GM19025 (cell line): ENCODE results near the gene TRMT44.
"Not testable (repeated sequence)": the region's sequence is repeated elsewhere in the genome, so short reads cannot be mapped to it uniquely, and the experiment has no call there.

Experiments
- ATAC-seq: cut with Tn5 transposase; IDR thresholded peaks from one replicate; pipeline ENCODE4 v1.9.1; 2021; ENCODE audit warnings: mild to moderate bottlenecking, low read depth, moderate library complexity; ENCODE audit not compliant: unreplicated experiment

TRMT44 gene

DNA sequence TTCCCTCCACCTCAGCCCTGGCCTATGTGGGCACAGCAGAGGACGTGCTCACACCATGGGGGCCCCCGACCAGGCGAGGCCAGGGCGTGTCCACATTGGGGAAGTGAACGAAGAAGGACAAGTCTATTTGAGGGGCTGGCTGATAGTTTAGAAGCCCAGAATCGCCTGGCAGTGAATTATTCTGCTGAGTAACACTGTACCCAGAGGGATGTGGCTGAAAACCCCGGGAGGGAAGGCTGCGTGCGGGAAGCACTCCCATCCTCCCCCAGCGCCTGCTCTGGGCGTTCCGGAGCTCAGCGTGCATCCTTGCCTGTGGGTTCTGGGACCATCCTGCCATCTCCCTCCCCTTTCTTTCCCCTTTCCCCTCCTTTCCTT, 66.6 kb downstream of the TRMT44 start:
- no peak for ATAC-seq

DNA sequence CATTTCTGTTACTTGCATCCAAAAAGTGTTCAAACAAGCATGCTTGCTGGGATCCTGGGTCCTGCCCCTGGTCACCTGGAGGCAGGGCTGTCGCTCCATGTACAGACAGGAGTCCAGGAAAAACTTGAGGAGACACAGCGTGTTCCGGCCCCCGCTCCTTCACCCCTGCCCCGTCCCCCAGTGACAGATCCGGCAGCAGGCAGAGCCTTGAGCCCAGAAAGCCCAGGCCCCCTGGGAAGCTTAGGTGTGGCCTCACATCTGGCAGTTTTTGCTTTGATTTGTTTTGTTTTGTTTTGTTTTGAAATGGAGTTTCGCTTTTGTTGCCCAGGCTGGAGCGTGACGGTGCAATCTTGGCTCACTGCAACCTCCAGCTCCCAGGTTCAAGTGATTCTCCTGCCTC, 67.0 kb downstream of the TRMT44 start:
- no peak for ATAC-seq

DNA sequence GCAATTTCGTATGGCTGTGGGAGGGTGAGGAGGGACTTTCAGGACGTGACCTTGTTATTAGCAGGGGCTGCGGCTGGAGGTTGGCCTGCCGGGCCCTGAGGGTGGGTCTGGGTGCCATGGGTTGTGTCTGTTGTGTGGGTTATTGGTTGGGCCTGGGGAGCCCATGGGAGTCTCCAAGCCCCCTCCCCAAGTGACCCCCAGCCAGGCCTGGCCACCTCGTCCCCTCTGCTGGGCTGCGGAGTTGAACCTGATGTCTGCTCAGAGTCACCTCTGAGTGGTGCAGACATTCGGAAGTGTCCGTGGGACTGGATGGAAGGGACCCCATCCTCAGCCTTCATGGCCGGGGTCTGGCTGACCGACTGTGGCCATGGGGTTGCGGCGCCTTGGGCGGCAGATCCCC, 67.7 kb downstream of the TRMT44 start:
- ATAC-seq: no peak

DNA sequence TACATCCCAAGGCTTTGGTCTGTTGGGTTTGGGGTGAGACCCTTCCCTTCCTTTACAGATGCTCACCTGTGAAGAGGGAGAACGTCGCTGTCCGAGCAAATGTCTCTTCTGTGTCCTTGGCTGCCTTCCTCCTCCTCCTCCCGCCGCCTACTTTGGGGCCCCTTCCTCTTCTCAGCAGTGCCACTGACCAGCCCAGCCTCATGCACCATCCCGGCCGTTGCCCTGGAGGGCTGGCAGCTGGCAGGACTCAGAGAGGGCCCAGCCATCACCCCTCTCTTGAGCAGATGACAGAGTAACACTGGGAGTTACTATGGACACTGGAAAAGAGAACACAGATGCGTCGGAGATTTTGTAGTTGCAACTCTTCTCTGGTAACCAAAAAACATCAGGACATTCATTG, 68.2 kb downstream of the TRMT44 start:
- ATAC-seq: no peak

DNA sequence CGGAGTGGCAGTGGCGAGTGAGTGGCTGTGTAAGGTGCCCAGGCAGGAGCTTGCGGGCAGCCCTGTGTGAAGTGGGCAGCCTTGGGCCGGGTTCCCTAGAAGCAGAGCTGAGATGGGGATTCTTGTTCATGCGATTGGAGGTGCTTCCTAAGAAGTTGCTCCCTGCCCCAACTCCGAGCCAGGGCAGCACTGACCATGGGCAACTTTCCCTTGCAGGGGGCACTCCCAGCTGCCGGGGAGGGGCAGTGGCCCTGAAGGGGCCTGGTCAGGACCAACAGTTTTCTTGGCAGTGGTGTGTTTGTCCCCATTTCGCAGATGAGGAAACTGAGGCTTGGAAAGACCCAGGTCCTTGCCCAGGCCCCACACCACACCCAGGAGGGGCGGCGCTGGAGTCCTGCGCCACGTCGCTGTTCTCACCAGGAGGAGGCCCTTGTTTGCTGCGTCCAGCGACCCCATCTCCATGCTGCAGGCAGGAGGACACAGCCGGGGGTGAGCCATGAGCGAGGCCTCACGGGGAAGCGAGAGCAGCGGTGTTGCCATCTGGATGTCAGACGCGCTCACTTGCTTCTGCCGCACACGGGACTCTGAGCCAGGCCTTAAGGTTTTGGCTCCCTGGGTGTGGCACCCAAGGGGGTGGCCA, 68.9 kb downstream of the TRMT44 start:
- no peak for ATAC-seq

DNA sequence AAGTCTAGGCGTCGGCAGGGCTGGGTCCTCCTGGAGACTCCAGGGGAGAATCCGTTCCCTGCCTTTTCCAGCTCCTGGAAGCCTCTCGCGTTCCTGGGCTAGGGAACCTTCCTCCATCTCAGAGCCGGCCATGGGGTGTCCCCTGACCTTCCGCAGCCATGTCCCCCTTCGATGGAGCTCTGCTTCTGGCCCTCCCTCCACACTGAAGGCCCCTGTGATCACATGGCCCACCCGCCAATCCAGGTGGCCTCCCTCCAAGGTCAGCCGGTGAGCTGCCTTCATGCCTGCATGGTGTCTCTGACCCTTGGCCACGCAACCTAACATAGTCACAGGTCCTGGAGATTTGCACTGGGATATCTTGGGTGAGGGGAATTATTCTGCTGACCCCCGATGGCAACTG, 69.6 kb downstream of the TRMT44 start:
- no peak for ATAC-seq

DNA sequence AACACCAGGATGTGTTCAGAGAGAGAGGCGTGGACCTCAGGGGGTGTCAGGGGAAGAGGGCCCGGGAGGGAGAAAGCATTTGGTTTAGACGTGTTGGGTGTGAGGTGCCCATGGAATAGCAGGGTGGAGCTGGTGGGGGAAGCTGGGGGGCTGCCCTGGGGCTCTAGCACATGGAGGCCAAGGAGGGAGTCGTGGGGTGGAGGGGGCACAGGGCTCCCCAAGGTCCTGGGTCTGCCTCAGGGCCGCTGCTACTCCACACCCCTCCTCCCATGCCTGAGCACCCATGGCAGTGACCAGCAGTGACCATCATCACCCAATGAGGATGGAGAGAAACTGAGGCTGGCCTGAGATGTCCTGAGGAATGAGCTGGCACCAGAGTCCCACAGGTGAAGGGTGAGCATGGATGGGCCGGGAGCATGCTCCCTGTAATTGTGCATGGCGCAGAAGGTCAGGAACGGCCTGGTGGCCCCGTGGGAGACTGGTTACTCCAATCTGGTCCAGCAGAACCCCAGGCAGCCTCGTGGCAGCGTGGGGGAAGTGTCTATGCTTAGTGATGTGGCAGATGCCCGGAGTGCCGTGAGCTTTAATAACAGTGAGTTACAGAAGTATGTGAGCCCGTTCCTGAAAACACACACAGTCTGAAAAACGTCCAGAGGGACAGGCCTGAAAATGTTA, 70.2 kb downstream of the TRMT44 start:
- no peak for ATAC-seq

DNA sequence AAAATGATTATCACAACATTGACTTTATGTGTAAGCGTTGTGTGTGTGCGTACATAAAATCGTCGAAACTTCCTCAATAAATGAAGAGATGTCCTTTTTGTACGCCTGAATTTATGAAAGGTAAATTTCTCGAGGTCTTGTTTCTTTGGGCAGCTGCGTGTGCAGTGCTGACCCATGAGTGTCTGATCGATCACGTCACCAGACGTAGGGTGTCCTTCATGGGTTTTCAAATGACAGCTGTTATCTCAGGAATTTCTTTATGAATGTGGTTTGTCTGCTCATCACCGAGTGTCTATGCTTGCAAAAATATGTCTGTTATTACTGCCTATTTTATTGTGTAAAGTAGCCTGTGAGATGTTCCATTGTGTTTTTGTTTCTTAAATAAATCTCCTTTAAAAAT, 71.9 kb downstream of the TRMT44 start:
- no peak for ATAC-seq

DNA sequence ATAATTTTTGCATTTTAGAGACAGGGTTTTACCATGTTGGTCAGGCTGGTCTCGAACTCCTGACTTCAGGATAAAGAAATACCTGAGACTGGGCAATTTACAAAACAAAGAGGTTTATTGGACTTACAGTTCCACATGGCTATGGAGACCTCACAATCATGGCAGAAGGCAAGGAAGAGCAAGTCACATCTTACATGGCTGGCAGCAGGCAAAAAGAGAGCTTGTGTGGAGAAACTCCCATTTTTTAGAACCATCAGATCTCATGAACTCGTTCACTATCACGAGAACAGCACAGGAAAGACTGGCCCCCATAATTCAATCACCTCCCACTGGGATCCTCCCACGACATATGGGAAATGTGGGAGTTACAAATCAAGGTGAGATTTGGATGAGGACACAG, 72.5 kb downstream of the TRMT44 start:
- ATAC-seq: not testable (repeated sequence)

DNA sequence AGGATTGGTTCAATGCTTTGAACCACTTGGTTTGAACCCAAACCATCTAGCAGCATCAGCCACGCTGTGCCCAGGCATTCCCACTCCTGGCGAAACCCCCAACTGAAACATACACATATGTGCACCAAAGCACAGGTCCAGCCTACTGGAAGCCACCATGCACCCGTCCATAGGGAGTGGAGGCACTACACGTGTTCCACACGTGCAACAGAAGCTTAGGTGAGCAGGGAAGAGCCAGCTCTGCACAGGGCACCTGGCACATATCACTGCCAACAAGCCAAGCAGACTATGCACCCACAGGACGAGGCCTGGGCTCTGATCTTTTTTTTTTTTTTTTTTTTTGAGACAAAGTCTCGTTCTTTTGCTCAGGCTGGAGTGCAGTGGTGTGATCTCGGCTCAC, 73.4 kb downstream of the TRMT44 start:
- ATAC-seq: no peak

DNA sequence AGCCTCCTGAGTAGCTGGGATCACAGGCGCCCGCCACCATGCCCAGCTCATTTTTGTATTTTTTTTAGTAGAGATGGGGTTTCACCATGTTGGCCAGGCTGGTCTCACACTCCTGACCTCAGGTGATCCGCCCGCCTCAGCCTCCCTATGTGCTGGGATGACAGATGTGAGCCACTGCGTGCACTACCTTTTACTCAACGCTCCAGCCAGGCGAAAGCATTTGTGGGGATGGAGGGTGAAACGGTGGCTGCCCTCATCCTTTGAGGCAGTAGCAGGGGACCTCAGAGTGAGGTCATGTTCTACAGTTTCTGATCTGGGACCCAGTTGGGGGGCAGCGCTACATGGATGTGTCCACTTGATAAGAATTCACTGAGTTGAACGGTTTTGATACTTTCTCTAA, 73.8 kb downstream of the TRMT44 start:
- ATAC-seq: no peak

DNA sequence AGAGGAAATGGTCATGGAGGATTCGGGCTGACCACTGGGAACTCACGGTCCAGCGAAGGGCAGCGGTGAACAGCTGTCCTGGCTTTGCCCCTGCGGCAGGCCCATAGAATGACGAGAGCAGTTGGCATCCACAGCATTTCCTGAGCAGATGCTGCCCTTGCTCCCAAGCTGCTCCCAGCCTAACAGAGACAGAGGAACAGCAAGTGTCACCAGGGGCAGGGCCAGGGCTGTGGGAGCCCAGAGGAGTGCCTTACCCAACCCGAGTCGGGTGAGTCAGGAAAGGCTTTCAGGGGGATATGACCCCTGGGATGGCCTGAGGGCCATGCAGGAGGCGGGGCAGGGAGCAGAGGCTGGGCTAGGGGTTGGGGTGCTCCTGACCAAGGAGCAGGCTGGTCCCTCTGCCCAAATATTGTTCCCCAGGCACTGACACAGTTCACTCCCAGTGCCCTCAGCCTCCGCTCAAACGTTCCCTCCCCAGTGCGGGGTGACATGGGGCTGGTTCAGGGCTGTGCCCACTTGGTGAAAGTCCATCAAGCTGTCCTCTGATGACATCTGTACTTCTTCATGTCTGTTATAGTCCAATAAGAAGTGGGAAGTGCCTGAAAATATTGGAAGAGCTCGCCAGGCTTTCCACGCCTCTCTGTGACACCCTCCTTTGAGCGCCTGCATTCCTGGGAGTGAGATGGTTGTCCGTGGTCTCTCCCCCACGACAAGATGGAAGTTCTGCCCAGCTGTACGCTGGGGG, 74.9 kb downstream of the TRMT44 start:
- no peak for ATAC-seq

DNA sequence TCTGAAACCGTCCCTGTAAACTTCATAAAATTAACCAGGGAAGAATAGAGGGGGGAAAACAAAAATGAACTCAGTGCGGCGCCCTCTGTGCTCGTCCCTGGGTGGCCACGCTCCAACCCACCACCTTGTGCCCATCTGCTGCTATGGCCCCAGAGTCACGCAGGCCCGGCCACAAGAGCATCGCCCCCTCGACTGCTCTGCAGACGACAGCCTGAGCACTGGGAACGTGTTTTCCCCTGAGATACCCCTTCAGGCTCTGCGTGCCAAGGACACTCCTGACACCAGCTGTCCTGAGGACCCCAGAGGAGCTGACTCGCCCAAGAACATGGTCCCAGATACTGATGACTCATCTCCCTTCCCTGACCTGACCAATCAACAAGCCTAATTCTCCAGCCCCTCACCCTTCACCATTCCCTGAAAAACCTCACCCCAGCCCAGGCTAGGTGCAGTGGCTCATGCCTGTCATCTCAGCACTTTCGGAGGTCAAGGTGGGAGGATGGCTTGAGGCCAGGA, 75.5 kb downstream of the TRMT44 start:
- ATAC-seq: no peak

DNA sequence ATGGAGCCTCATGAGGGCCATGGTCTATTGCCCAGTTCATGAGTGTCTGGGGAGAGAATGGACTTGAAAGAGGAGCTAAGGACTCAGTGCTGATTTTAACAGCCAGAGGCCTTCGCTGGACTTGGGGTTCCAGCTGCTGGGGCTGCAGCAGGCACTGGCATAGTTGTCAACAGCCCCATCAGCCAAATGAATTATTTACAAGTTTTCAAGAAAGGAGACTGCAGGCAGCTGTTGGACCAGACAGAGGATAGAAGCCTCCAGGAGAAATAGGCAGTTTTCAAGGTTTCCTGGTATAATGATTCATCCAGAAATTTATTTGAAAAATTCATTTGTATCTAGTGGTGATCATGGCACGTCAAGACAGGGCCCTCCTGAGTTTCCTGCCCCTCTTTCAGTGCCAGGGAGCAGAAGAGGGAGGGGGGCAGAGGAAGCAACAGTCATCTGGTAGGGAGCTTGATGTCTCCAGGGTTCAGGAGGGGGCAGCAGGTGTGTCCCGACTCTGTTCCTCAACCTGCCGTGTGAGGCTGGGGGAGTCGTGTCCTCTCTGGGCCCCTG, 76.5 kb downstream of the TRMT44 start:
- no peak for ATAC-seq

DNA sequence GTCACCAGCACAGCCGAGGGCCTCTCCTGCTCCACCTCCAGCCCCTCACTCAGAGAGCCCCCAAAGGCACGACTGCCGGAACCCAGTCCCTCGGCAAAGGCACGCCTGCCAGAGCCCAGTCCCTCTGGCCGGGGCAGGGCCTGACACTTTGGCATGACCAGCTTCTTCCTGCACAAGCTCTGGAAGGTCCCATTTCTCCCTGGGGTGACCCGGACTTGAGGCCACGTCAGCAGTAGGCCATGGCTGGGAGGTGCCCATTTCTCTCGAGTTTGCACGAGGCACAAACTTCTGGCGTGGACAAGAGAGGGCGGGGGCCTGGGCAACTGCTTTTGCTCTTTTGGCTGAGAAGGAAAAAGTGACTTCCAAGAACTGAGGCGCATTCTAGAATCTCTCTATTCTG, 77.4 kb downstream of the TRMT44 start:
- no peak for ATAC-seq

DNA sequence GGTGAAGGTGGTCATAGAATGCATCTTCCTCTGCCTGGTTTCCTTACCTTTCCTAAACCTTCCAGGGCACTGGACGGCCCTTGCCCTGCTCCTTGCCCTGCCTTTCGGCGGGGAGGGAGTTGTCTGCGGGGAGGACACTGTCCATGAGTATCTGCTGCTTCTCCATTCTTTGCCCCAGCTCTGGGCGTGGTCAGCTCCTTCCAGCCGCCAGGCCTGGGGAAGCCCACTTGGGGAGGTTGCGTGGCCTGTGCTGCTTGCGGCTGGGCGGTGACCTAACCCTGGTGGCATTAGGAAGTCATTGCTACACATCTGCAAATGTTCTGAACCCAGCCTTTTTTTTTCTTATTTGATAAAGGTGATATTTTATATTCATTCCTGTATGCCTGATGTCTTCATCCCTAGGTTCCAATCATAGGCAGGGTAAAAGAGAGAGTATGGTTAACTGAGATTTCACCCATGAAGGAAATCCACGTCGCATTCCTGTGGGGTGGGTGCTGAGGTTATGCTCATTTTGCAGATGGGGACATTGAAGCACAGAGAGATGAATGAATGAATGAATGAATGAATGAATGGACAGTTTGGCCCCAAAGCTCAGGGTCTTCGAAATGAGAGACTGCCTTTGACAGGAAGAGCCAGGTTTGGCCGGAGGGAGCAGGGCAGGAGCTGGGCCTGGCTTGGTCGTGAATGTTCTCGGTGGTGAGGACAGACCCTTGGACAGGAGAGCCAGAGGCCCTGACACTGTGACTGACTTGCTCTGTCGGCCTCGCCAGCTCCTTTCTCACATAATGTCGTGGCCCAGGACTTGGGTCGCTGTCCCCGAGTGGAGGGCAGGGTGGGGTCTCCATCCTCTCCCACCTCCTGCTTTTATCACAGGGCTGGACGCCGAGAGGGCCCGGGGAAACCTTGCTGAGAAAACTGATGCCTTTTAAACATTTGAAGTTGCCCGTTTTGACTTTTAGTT, 81.9 kb downstream of the TRMT44 start:
- ATAC-seq: no peak

DNA sequence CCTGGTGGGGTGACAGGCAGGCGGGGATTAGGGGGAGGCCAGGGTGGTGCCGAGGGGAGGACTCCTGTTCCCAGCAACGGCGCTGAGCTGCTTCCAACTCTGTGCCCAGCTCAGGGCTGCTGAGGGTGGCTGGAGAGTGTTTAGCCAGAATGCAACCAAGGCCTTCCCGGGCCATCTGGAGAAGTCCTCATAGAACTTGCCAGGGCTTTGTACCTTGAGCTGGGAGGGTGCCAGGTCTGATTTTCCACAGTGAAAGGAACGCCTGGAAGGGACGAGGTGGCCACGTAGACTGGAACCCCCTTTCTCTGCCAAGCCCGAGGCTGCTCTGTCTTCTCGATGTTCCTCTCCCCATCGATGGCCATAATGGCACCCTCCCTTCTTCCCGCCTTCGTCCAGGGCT, 82.6 kb downstream of the TRMT44 start:
- ATAC-seq: no peak

DNA sequence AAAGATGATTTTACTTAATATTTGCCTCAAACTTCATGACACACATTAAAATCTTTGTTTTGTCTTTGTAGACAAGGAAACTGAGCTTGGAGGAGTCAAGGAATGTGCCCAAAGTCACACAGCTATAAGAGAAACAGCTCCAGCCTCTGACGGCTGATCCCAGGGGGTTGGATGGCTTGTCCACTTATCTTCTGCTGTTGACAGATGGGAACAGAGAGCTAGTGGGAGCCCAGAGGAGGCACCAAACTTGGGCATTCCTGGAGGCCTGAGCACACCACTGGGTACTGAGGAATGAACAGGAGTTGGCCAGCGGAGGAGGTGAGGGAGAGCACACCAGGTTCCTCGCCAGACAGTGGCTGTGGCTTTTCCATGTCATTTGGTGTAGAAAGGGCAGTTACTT, 83.2 kb downstream of the TRMT44 start:
- no peak for ATAC-seq

DNA sequence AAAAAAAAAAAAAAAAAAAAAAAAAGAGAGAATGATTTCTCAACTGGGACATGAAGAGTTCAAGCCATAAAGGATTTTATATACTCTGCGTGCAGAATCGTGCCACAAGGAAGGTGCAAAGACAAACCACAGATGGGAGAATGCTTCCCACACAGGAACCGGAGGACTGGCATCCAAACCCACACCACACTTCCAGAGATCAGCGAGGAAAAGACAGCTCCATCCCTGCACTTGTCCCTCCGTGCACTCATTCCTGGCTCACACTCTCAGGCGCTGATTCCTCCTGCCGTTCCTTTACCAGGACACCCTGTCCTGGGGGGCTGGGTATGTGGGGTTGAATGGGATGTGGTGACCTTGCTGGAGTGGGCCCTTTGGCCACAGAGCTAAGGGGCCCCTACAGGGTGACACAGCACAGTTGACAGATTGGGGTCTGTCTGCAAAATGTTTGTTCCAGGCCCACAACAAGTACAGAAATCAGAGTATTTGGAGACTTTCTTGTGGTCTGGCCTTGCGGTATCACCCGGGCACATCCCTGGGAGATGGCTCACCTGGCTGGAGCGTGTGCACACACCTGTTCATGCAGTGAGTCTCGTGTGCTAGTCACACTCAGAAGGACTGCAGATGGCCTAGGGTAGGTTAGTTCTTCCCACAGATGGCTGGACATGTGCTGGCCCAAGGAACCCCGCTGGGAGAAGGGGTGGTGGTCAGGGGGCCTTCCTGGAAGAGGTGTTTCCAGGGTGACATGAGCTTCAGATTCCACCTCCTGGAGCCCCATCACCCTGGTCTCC, 84.2 kb downstream of the TRMT44 start:
- ATAC-seq: no peak
